Inflammatory macrophage treated with lipopolysaccharide for 4 hours (primary cell): ENCODE data around the gene RHD.
A peak's percentile ranks its signal among the peaks of the same experiment; 100 is the strongest.
"Not testable (repeated sequence)": the region's sequence is repeated elsewhere in the genome, so short reads cannot be mapped to it uniquely, and the experiment has no call there.

ENCODE experiments used
- DNase-seq: peaks from one replicate; pipeline ENCODE4 v3.0.0-alpha.2; 2020

RHD gene

GRCh38 chr1:25272238-25272637, at the start of gene RHD:
RHD (plus strand) TSS chr1:25272509; CDS start chr1:25272548, 39 bp downstream.
- DNase-seq, result not testable (repeated sequence)

- no peak for DNase-seq
These were observed 49.7 kb upstream of the RHD start for GRCh38 chr1:25222606-25223005.

GRCh38 chr1:25223471-25223870, 48.8 kb upstream of the RHD start:
- DNase-seq, result no peak

GRCh38 chr1:25232027-25232865, 40.1 kb upstream of the RHD start, which contains the start of gene SYF2:
SYF2 (minus strand) TSS chr1:25232502; CDS start chr1:25232467, 35 bp downstream.
- DNase-seq, result peak; percentile 96

GRCh38 chr1:25232866-25233784, 39.2 kb upstream of the RHD start:
- peak; percentile 98 for DNase-seq

- DNase-seq, result not testable (repeated sequence)
These were observed 36.9 kb upstream of the RHD start for GRCh38 chr1:25235411-25235810.

GRCh38 chr1:25236261-25236660, 36.0 kb upstream of the RHD start:
- DNase-seq, result not testable (repeated sequence)

DNA sequence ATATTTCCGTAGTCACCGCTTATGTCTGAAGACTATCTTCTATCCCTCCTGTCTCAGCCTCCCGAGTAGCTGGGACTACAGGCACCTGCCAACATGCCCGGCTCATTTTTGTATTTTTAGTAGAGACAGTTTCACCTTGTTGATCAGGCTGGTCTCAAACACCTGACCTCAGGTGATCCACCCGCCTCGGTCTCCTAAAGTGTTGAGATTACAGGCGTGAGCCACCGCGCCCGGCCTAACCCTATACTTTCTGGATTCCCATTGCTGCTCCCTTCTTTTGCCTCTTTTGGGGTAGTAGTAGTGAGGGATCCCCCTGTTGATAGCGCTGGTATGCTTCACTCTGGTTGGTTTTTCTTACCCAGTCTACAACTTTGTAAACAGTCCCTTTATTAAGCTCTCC, 34.3 kb upstream of the RHD start:
- DNase-seq, result no peak

GRCh38 chr1:25239681-25240541, 32.4 kb upstream of the RHD start:
- DNase-seq, result peak; percentile 86

GRCh38 chr1:25243907-25244306, 28.4 kb upstream of the RHD start:
- DNase-seq, result no peak

GRCh38 chr1:25245393-25245792, 26.9 kb upstream of the RHD start:
- DNase-seq, result no peak

DNA sequence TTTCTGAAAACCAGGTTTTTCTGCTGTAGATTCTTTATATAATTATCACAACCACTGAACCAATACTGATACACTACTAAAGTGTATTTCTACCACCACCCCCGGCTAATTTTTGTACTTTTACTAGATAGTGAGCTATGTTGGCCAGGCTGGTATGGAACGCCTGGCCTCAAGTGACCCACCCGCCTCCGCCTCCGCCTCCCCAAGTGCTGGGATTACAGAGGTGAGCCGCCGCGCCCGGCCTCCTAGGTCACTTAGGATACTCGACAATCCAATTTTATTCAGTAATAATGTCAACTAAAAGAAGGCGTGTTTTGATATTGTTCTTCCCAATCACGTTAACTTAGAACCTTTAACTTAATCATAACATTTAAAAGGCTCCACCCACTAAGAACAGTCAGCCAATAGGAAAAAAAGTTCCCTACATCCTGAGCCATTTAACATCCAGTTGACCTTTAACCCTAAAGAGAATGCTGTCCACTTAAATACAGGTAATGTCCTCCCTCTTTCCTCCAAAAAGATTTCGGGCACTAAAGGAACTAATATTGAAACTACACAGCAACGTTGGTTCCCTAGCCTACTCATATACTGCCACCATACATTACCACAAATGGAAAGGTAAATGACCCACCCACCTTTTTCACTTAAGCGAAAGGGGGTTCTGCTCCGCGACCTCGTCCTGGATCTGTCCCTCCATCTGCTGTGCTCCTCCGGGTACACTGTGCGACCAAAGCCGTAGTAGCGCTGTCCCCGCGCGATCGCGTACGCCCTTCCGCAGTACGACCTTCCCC, 26.3 kb upstream of the RHD start:
- DNase-seq, result peak; percentile 46

GRCh38 chr1:25246600-25247023, 25.7 kb upstream of the RHD start:
- peak; percentile 14 for DNase-seq

DNA sequence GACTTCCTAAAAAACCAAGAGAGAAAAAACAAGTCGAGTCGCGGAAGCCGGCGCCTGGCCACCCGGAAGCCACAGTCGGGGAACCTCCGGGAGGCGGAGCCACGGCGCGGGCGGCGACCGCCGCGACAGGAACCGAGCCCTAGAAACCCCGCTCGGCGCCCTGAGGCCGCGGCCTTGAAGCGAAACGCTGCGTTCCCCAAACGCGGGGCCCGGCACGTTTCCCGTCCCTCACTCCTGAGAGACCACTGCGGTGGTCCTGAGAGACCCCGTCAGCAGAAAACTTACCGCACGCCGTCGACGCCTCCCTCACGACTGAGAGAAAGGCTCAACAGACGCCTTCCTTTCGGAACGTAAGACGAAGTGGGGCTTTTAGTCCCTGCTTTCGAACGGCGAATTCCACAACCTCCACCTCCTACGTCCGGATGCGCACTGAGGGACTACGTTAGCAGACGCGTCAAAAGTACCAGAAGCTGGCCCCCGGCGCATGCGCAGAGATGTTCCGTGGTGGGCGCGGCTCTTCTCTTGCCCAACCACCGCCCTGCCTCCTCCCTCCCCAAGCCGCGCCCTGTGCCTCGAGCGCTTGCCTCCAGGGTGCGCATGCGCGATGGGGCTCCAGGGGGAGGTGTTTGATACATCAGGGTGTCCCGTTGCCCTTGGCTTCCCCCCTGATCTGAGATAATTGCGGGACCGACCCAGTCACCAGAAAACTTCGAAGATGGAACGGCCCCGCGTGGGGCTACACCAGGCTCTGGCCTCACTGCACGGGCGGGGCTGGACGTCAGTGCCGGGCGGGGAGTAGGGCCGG, 25.1 kb upstream of the RHD start, which contains the start of gene RSRP1:
Gene RSRP1, minus strand, starts transcription at position 431 of the 805 bp plus-strand sequence. CDS start 491 bp downstream, outside the sequence.
- DNase-seq, result peak; percentile 99

DNA sequence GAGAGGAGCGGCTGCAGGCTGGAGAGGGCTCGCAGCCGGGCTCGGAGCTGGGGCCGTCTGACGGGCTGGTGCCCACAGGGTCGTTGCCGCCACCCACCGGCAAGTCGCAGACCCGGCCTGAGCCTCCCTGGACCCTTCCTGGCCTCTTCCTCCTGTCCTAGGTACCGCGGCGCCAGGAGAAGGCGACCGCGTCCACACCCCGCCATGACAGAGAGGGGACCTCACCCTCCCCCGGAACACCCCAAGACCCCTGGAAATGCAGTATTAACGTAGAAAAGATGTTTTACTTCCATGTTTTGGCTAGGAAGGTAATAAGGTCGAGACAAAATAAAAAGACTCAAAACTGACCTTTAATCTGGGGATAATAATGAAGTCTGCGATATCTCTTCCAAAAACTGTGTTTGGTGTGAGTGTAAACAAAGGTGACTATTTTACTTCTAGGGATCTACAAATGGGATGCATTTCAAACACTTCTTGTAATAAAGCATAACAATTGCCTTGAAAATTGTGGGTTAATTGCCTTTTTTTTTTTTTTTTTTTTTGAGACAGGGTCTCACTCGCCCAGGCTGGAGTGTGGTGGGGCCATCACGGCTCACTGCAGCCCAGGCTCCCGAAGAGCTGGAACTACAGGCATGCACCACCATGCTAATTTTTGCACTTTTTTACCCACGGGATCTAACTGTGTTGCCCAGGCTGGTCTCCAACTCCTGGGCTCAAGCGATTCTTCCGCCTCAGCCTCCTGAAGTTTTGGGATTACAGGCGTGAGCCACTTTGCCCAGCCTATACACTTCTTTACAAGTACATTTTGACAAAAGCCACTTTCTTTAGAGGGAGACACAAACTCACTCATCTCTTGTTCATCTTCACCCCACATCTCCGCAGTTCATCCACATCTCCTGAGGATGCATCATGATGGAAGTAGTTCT, 24.2 kb upstream of the RHD start:
- no peak for DNase-seq

DNA sequence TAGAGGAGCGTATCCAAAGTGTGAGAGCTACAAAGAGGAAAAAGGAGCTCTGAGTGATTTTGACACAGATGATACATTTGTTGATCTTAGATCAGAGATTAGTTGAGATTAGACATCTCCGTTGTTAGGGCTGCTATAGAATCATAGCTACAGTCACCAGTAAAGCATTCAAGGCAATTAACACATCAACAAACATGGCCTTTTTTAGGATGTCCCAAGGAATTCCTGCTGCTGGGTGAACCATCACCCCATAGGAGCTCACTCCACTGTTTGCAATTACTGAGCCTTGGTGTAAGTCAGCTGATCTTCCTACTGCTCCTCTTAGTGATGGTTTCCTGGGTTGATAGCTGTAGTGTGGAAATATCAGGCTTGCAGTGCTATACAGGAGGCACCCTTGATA, 18.4 kb upstream of the RHD start:
- no peak for DNase-seq

GRCh38 chr1:25255706-25256577, 16.4 kb upstream of the RHD start:
- no peak for DNase-seq

GRCh38 chr1:25256578-25256965, 15.7 kb upstream of the RHD start:
- DNase-seq, result no peak

DNA sequence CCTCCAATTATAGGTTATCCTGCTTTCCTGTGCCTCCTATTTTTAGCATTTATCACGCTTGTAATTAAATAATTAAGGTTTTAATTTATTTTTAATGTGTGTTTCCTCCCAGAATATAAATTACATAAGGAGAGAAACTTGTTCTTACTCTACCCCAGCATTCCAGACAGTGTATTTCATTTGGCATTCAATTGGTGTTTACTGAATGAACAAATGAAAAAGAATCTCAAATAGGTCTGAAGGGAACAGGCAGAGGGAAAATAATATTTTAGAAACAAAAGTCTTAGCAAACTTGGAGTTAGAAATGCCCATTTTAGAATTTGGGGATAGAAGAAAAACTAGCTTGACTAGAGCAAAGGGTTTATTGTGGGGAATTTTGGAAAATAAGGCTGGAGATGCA, 15.1 kb upstream of the RHD start:
- no peak for DNase-seq
